H1 (cell line): Measurements from ENCODE around the gene UBE2I. TPM values are rescaled to one million over a fixed set of nuclear protein-coding genes. Genes with fewer than 3 reads are reported as not detected.
A peak's percentile ranks its signal among the peaks of the same experiment; 100 is the strongest.

Experiments
- CTCF ChIA-PET: fragments of 300-600 bp; sonication (Branson Sonifier 250); formaldehyde crosslinking; loops from one replicate; lab custom pipeline; 2021; ENCODE audit not compliant: partially characterized antibody; lab: Charles Lee
- POLR2A ChIA-PET: fragments of 300-600 bp; sonication (Branson Sonifier 250); formaldehyde crosslinking; loops from one replicate; lab custom pipeline; 2021; ENCODE audit warnings: inconsistent platforms; ENCODE audit not compliant: partially characterized antibody; lab: Charles Lee
- DNase-seq, 2 experiments: peaks; one replicate each; pipeline versions ENCODE4 v3.0.0 to v3.0.0-alpha.2; 2010 to 2022; ENCODE audit warnings: low spot score in 2 of 2, low read depth in 1 of 2, mixed read lengths in 1 of 2
- FAIRE-seq: peaks from 2 replicates; lab custom pipeline; 2011; peaks lifted over from hg19 to GRCh38; lab: Jason Lieb, UNC
- H2AFZ ChIP-seq: 2 replicates; pipeline ENCODE4 v1.8.1; 2012; ENCODE audit warnings: low read length, inconsistent platforms
- H2AK5ac ChIP-seq: 2 replicates; pipeline ENCODE4 v1.6.1; 2013; ENCODE audit warnings: low read depth, low read length
- H2BK120ac ChIP-seq: replicated peaks from 2 replicates; pipeline ENCODE3; 2013; ENCODE audit warnings: low read depth, low read length, inconsistent platforms
- H2BK12ac ChIP-seq: 2 replicates; pipeline ENCODE4 v1.6.1; 2013; ENCODE audit warnings: low read depth, low read length
- H2BK15ac ChIP-seq: 2 replicates; pipeline ENCODE4 v1.6.1; 2013; ENCODE audit warnings: low read length
- H2BK20ac ChIP-seq: 2 replicates; pipeline ENCODE4 v1.6.1; 2013; ENCODE audit warnings: low read length
- H2BK5ac ChIP-seq: 2 replicates; pipeline ENCODE4 v1.6.1; 2013; ENCODE audit warnings: low read depth, low read length
- H3K14ac ChIP-seq: 2 replicates; pipeline ENCODE4 v1.6.1; 2013; ENCODE audit warnings: inconsistent platforms; ENCODE audit not compliant: insufficient read length
- H3K18ac ChIP-seq: 2 replicates; pipeline ENCODE4 v1.6.1; 2013; ENCODE audit warnings: low read length; ENCODE audit errors: extremely low read depth
- H3K23ac ChIP-seq: 2 replicates; pipeline ENCODE4 v1.6.1; 2013; ENCODE audit warnings: inconsistent platforms; ENCODE audit not compliant: insufficient read length
- H3K23me2 ChIP-seq: 2 replicates; pipeline ENCODE4 v1.6.1; 2013; ENCODE audit warnings: low read depth, low read length
- H3K27ac ChIP-seq: 2 replicates; pipeline ENCODE4 v1.6.1; 2011; ENCODE audit warnings: low read depth, low read length, inconsistent platforms
- H3K27me3 ChIP-seq, 4 experiments: replicated peaks in 1 of 4; 1 replicate in 1 of 4; 2 replicates in 3 of 4; pipeline versions ENCODE4 v1.6.1 to v1.8.1; 2011 to 2013; ENCODE audit warnings: low read length in 3 of 4, mild to moderate bottlenecking in 3 of 4, inconsistent platforms in 2 of 4, mixed read lengths in 2 of 4, moderate library complexity in 1 of 4; ENCODE audit not compliant: control insufficient read depth in 3 of 4, insufficient read depth in 3 of 4; ENCODE audit errors: extremely low read depth in 1 of 4
- H3K36me3 ChIP-seq, 4 experiments: 2 replicates each; pipeline versions ENCODE4 v1.6.1 to v1.8.1; 2011 to 2013; ENCODE audit warnings: mild to moderate bottlenecking in 4 of 4, low read length in 3 of 4, moderate library complexity in 2 of 4, control low read depth in 1 of 4, inconsistent platforms in 1 of 4; ENCODE audit not compliant: insufficient read depth in 4 of 4, control insufficient read depth in 2 of 4
- H3K4ac ChIP-seq: replicated peaks from 2 replicates; pipeline ENCODE3; 2013; ENCODE audit warnings: low read length, low read depth, mixed read lengths, inconsistent platforms; ENCODE audit not compliant: insufficient read length
- H3K4me1 ChIP-seq, 4 experiments: replicated peaks in 1 of 4; 1 replicate in 1 of 4; 2 replicates in 3 of 4; pipeline versions ENCODE4 v1.6.1 to v1.8.1; 2011 to 2013; ENCODE audit warnings: low read length in 3 of 4, inconsistent platforms in 2 of 4, mixed read lengths in 1 of 4; ENCODE audit not compliant: insufficient read depth in 4 of 4, control insufficient read depth in 3 of 4
- H3K4me2 ChIP-seq, 2 experiments: 2 replicates each; pipeline versions ENCODE4 v1.6.1 to v1.8.1; 2011 to 2013; ENCODE audit warnings: low read depth in 2 of 2, low read length in 2 of 2, control low read depth in 1 of 2, inconsistent platforms in 1 of 2, mild to moderate bottlenecking in 1 of 2; ENCODE audit not compliant: insufficient read depth in 1 of 2
- H3K4me3 ChIP-seq, 4 experiments: fragments of 200-600, 300-600 bp in 1 of 4; sonication (generic), shearing (Covaris generic), sonication (Bioruptor Twin) in 1 of 4; 2 replicates each; pipeline versions ENCODE4 v1.5.1 to v1.8.1; 2011 to 2016; ENCODE audit warnings: low read length in 4 of 4, low read depth in 3 of 4, control low read depth in 2 of 4, inconsistent platforms in 2 of 4, mild to moderate bottlenecking in 2 of 4, mixed read lengths in 1 of 4, moderate library complexity in 1 of 4; ENCODE audit not compliant: insufficient read depth in 2 of 4; ENCODE audit errors: extremely low read depth in 1 of 4
- H3K56ac ChIP-seq: replicated peaks from 2 replicates; pipeline ENCODE3; 2013; ENCODE audit warnings: low read depth, mild to moderate bottlenecking, mixed read lengths, low read length, inconsistent platforms; ENCODE audit not compliant: insufficient read length
- H3K79me1 ChIP-seq: 2 replicates; pipeline ENCODE4 v1.6.1; 2013; ENCODE audit warnings: low read depth, low read length, control low read depth
- H3K79me2 ChIP-seq, 2 experiments: 2 replicates each; pipeline versions ENCODE4 v1.6.1 to v1.8.1; 2012 to 2013; ENCODE audit warnings: low read length in 2 of 2, mild to moderate bottlenecking in 2 of 2, inconsistent platforms in 1 of 2; ENCODE audit not compliant: insufficient read depth in 2 of 2, control insufficient read depth in 1 of 2
- H3K9ac ChIP-seq, 4 experiments: replicated peaks in 1 of 4; 1 replicate in 1 of 4; 2 replicates in 3 of 4; pipeline versions ENCODE4 v1.6.1 to v1.8.1; 2011 to 2013; ENCODE audit warnings: low read depth in 3 of 4, low read length in 3 of 4, control low read depth in 2 of 4, mild to moderate bottlenecking in 2 of 4, moderate library complexity in 2 of 4, inconsistent platforms in 1 of 4; ENCODE audit errors: extremely low read depth in 1 of 4
- H3K9me3 ChIP-seq, 2 experiments: 2 replicates each; pipeline versions ENCODE4 v1.6.1 to v1.8.1; 2012 to 2013; ENCODE audit warnings: mild to moderate bottlenecking in 2 of 2, moderate library complexity in 2 of 2, control low read depth in 1 of 2, inconsistent platforms in 1 of 2, low read depth in 1 of 2, low read length in 1 of 2, mixed read lengths in 1 of 2; ENCODE audit not compliant: insufficient read depth in 2 of 2
- H4K20me1 ChIP-seq, 2 experiments: replicated peaks in 1 of 2; 2 replicates each; pipeline versions ENCODE3 to v1.8.1; 2011 to 2013; ENCODE audit warnings: inconsistent platforms in 2 of 2, low read length in 2 of 2, mild to moderate bottlenecking in 1 of 2; ENCODE audit not compliant: insufficient read depth in 2 of 2, control insufficient read depth in 1 of 2
- H4K5ac ChIP-seq: 2 replicates; pipeline ENCODE4 v1.6.1; 2013; ENCODE audit warnings: low read length, low read depth, mixed read lengths, inconsistent platforms; ENCODE audit not compliant: insufficient read length
- H4K8ac ChIP-seq: 2 replicates; pipeline ENCODE4 v1.8.0; 2013; ENCODE audit warnings: mild to moderate bottlenecking, moderate library complexity, low read length, inconsistent platforms; ENCODE audit not compliant: insufficient read depth; ENCODE audit errors: extremely low read depth
- H4K91ac ChIP-seq: replicated peaks from 2 replicates; pipeline ENCODE3; 2013; ENCODE audit warnings: low read length, mixed read lengths, inconsistent platforms; ENCODE audit not compliant: insufficient read length
- CBX5 ChIP-seq: fragments of 300-800, 300-1000 bp; sonication (generic); IDR thresholded peaks from 2 replicates; pipeline ENCODE4 v1.7.1; 2016; ENCODE audit warnings: antibody characterized with exemption, low read length, low read depth
- CEBPB ChIP-seq: IDR thresholded peaks from 2 replicates; pipeline ENCODE4 v1.6.1; 2012; ENCODE audit warnings: low read depth, low read length
- CREB1 ChIP-seq: IDR thresholded peaks from 2 replicates; pipeline ENCODE4 v1.6.1; 2012; ENCODE audit warnings: inconsistent platforms
- EZH2 ChIP-seq: fragments of 200-600 bp; sonication (generic); IDR thresholded peaks from 2 replicates; pipeline ENCODE4 v1.7.1; 2012; ENCODE audit warnings: low read depth, mild to moderate bottlenecking, moderate library complexity, low read length, inconsistent platforms; ENCODE audit not compliant: severe bottlenecking
- GABPA ChIP-seq: IDR thresholded peaks from 2 replicates; pipeline ENCODE4 v1.6.1; 2011; ENCODE audit warnings: mild to moderate bottlenecking, low read length, moderate library complexity, borderline replicate concordance; ENCODE audit not compliant: insufficient read depth
- KDM5A ChIP-seq: fragments of 200-600 bp; IDR thresholded peaks from 2 replicates; pipeline ENCODE4 v1.7.1; 2012; ENCODE audit warnings: mild to moderate bottlenecking, low read length, inconsistent platforms, mixed read lengths
- SAP30 ChIP-seq: fragments of 300-600 bp; sonication (generic); IDR thresholded peaks from 2 replicates; pipeline ENCODE4 v1.7.1; 2012; ENCODE audit warnings: low read length, moderate library complexity, mild to moderate bottlenecking, inconsistent platforms; ENCODE audit not compliant: insufficient read depth, insufficient replicate concordance
- TBP ChIP-seq: IDR thresholded peaks from 2 replicates; pipeline ENCODE4 v1.6.1; 2011; ENCODE audit warnings: low read depth, low read length, improper control_type of control experiment
- WGBS, 2 experiments: shearing (Covaris generic) in 1 of 2; methylation state at CpG; one replicate each; pipeline versions ENCODE4 v1.1.6 to v1.1.7; 2013 to 2015; ENCODE audit warnings: low lambda C conversion rate in 2 of 2, mixed read lengths in 2 of 2, inconsistent platforms in 1 of 2, low coverage in 1 of 2, missing lambda C conversion rate in 1 of 2; ENCODE audit not compliant: insufficient replicate concordance in 2 of 2, insufficient coverage in 1 of 2, insufficient read length in 1 of 2; ENCODE audit errors: extremely low coverage in 1 of 2, missing lambda C conversion rate in 1 of 2; 5-methylcytosine and 5-hydroxymethylcytosine counted together
- polyA plus RNA-seq, 7 experiments: library from polyadenylated mRNA; depleted of rRNA in 3 of 7; stranded (reverse) in 5 of 7; unstranded in 2 of 7; fragments of >200 nt in 5 of 7; fragments of 200-250 nt in 2 of 7; gene quantifications; 1 replicate in 5 of 7; 2 replicates in 1 of 7; 4 replicates in 1 of 7; pipeline versions ENCODE4 v1.2.1 to v1.2.3, GENCODE V29; 2011 to 2013; ENCODE audit warnings: missing spikeins in 2 of 7, mixed read lengths in 2 of 7
- total RNA-seq: library from RNA; stranded (reverse); fragmentation: NEBNext Ultra II Directional; extraction: Animal tissue kit (Norgen Biotek cat#: 25700); gene quantifications from 2 replicates; pipeline ENCODE4 v1.2.1, GENCODE V29; 2021
- TF ChIP-seq, protein P1 (sequence below): IDR thresholded peaks from 2 replicates; pipeline ENCODE4 v1.6.1; 2012; ENCODE audit warnings: low read length, inconsistent platforms
- TF ChIP-seq, protein P2 (sequence below): IDR thresholded peaks from 2 replicates; pipeline ENCODE4 v1.6.1; 2012; ENCODE audit warnings: inconsistent platforms

UBE2I gene
- total and polyA plus RNA-seq, 2 of the 8 experiments (the other 6 are each of a cell fraction or from before 2014, with no cell fraction given), result 148 to 268 TPM

DNA sequence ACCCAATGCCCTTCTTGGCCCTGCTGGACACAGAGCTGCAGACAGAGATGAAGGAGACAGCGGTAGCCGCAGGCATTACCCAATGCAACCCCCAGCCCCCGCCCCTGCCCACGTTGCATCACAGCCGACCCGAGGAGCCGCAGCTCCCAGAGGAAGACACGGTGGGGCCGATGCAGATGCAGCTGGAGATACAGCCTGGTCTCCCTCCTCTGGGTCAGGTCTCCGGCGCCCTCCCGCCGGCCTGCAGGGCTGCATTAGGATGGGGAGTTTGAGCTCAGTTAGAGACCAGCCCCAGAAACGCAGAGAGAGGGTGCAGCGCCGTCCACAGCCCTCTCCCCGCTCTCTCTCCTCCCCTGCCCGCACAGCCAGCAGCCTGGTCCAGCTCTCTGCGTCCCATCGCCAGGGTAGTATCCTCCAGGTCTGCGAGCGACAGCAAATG, 19.4 kb upstream of the UBE2I start:
- Histone ChIP-seq H3K4me3 (peak overlapping the region in 3 of 4 experiments; percentile 24 to 55 (median 27); a peak in 5 of 8 replicates), H3K79me2 (no peaks in the 10 kb centered on the region), H3K4me1 (peaks cover 3 to 24% (median 12%) of the 10 kb centered on the region in 4 experiments; a peak in 6 of 7 replicates), H4K91ac (no peak overlapping the region), H3K79me1 (no peaks in the 10 kb centered on the region), H2BK120ac (no peak overlapping the region), H3K27me3 (peaks cover 7 to 39% (median 26%) of the 10 kb centered on the region in 4 experiments), H2BK12ac (no peak overlapping the region), H3K4ac (no peak overlapping the region), H3K36me3 (no peaks in the 10 kb centered on the region), H3K18ac (no peak overlapping the region), H3K56ac (no peak overlapping the region), H3K23ac (no peak overlapping the region), H4K8ac (no peak overlapping the region; the same call in 1 of the 2 replicates), H3K14ac (no peak overlapping the region), H2AK5ac (no peak overlapping the region), H2BK15ac (no peak overlapping the region), H3K9me3 (no peaks in the 10 kb centered on the region), H2BK20ac (no peak overlapping the region), H4K20me1 (peaks cover 0 to 2% of the 10 kb centered on the region in 2 experiments), H3K9ac (no peak overlapping the region), H3K27ac (no peak overlapping the region), H3K23me2 (peaks cover 3% of the 10 kb centered on the region; the same call in 1 of the 2 replicates), H3K4me2 (peak overlapping the region; percentile 51 to 73), H4K5ac (no peak overlapping the region), H2AFZ (no peak overlapping the region), H2BK5ac (no peak overlapping the region)
- DNase-seq, result no peak
- no peak for FAIRE-seq
- ChIA-PET POLR2A (interaction anchor here (0.6 to 1.6 kb wide), 5 partner anchors 9 to 823 kb away, joined by 3 to 4 read pairs (median 3); no protein-coding TSS in a partner anchor), CTCF (interaction anchor here (0.6 to 4.7 kb wide), 13 partner anchors 10 to 416 kb away, joined by 3 to 35 read pairs (median 3); partner anchors contain the start of genes MAPK8IP3 and UBE2I)
- 33% methylated on average over 15 of the region's 22 CpGs; no CpG with 5 or more reads in 1 of the 2 experiments for WGBS, 2 experiments
- TF ChIP-seq GABPA (peak; percentile 36; the same call in 1 of the 2 replicates), CEBPB (peak; percentile 59; the same call in 1 of the 2 replicates), CREB1 (no peak), SAP30 (no peak), CBX5 (no peak), EZH2 (peak; percentile 28), KDM5A (no peak), TBP (no peak)
- TF ChIP-seq, protein P1, sequence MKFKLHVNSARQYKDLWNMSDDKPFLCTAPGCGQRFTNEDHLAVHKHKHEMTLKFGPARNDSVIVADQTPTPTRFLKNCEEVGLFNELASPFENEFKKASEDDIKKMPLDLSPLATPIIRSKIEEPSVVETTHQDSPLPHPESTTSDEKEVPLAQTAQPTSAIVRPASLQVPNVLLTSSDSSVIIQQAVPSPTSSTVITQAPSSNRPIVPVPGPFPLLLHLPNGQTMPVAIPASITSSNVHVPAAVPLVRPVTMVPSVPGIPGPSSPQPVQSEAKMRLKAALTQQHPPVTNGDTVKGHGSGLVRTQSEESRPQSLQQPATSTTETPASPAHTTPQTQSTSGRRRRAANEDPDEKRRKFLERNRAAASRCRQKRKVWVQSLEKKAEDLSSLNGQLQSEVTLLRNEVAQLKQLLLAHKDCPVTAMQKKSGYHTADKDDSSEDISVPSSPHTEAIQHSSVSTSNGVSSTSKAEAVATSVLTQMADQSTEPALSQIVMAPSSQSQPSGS, result no peak
- TF ChIP-seq, protein P2, sequence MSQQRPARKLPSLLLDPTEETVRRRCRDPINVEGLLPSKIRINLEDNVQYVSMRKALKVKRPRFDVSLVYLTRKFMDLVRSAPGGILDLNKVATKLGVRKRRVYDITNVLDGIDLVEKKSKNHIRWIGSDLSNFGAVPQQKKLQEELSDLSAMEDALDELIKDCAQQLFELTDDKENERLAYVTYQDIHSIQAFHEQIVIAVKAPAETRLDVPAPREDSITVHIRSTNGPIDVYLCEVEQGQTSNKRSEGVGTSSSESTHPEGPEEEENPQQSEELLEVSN, result no peak
